GM12878 (cell line): ENCODE measurements around the gene ARHGEF11. TPM values are rescaled to one million over a fixed set of nuclear protein-coding genes. Genes with fewer than 3 reads are reported as not detected.

ENCODE experiments used
- ATAC-seq: fragments of 200-7000 bp; cut with Tn5 transposase; 3 replicates; pipeline ENCODE4 v1.9.1; 2020; ENCODE audit warnings: mild to moderate bottlenecking, moderate library complexity
- BruUV-seq: library from RNA; stranded (reverse); fragments of 400-500 nt; replicated peaks from 2 replicates; lab custom pipeline; 2021; lab: Mats Ljungman, UMichigan
- CTCF ChIA-PET: fragments of 300-600 bp; sonication (Branson Sonifier 250); formaldehyde crosslinking; extraction: SDS; loops from one replicate; lab custom pipeline; 2021; ENCODE audit warnings: inconsistent platforms; lab: Yijun Ruan, JAX
- POLR2A ChIA-PET: fragments of 350-600 bp; formaldehyde crosslinking; extraction: SDS; loops from one replicate; lab custom pipeline; 2021; ENCODE audit warnings: inconsistent platforms; lab: Charles Lee
- RAD21 ChIA-PET: fragments of 300-600 bp; sonication (Branson Sonifier 250); formaldehyde crosslinking; loops from one replicate; lab custom pipeline; 2023; ENCODE audit warnings: antibody characterized with exemption; ENCODE audit not compliant: unreplicated experiment; lab: Charles Lee
- SMC1A ChIA-PET: fragments of 300-600 bp; sonication (Branson Sonifier 250); formaldehyde crosslinking; loops from one replicate; lab custom pipeline; 2023; ENCODE audit not compliant: unreplicated experiment, uncharacterized antibody; lab: Charles Lee
- DNase-seq: peaks from one replicate; pipeline ENCODE4 v3.0.0-alpha.2; 2011; ENCODE audit warnings: low read depth, low spot score
- FAIRE-seq: peaks from 3 replicates; lab custom pipeline; 2011; peaks lifted over from hg19 to GRCh38; lab: Jason Lieb, UNC
- H2AFZ ChIP-seq: 2 replicates; pipeline ENCODE4 v1.6.0; 2011; ENCODE audit warnings: low read depth, low read length, control low read depth; ENCODE audit not compliant: control insufficient read depth
- H3K27ac ChIP-seq: 2 replicates; pipeline ENCODE4 v1.5.1; 2011; ENCODE audit warnings: control low read depth; ENCODE audit not compliant: control insufficient read depth, insufficient read depth
- H3K27me3 ChIP-seq, 2 experiments: replicated peaks in 1 of 2; 2 replicates each; pipeline versions ENCODE4 v1.6.0 to v1.6.1; 2011; ENCODE audit warnings: low read length in 1 of 2; ENCODE audit not compliant: control insufficient read depth in 2 of 2, insufficient read depth in 2 of 2
- H3K36me3 ChIP-seq, 2 experiments: 2 replicates each; pipeline ENCODE4 v1.5.1; 2011; ENCODE audit warnings: low read length in 1 of 2; ENCODE audit not compliant: control insufficient read depth in 2 of 2, insufficient read depth in 2 of 2
- H3K4me1 ChIP-seq: 2 replicates; pipeline ENCODE4 v1.6.1; 2011; ENCODE audit warnings: mild to moderate bottlenecking, low read length, moderate library complexity, mixed read lengths; ENCODE audit not compliant: control insufficient read depth, insufficient read depth
- H3K4me2 ChIP-seq: 2 replicates; pipeline ENCODE4 v1.6.0; 2011; ENCODE audit warnings: control low read depth; ENCODE audit not compliant: control insufficient read depth, insufficient read depth
- H3K4me3 ChIP-seq: fragments of 200-600 bp; sonication (generic); 2 replicates; pipeline ENCODE4 v1.5.1; 2016
- H3K79me2 ChIP-seq: 2 replicates; pipeline ENCODE4 v1.6.0; 2011; ENCODE audit warnings: low read length; ENCODE audit not compliant: control insufficient read depth, insufficient read depth
- H3K9ac ChIP-seq: 2 replicates; pipeline ENCODE4 v1.8.0; 2011; ENCODE audit warnings: low read length, control low read depth, mixed read lengths; ENCODE audit not compliant: control insufficient read depth, insufficient read depth
- H3K9me3 ChIP-seq: replicated peaks from 3 replicates; pipeline ENCODE4 v1.5.1; 2011; ENCODE audit warnings: mild to moderate bottlenecking, low read length; ENCODE audit not compliant: control insufficient read depth, insufficient read depth
- H4K20me1 ChIP-seq: 2 replicates; pipeline ENCODE4 v1.6.0; 2011; ENCODE audit not compliant: control insufficient read depth, insufficient read depth
- CUX1 ChIP-seq: IDR thresholded peaks from 2 replicates; pipeline ENCODE4 v1.6.1; 2012; ENCODE audit warnings: improper control_type of control experiment, low read depth, low read length; ENCODE audit not compliant: insufficient replicate concordance
- E2F4 ChIP-seq: IDR thresholded peaks from 2 replicates; pipeline ENCODE4 v1.6.1; 2012; ENCODE audit warnings: low read depth, low read length, improper control_type of control experiment
- HDGF ChIP-seq: fragments of 450-650 bp; IDR thresholded peaks from 2 replicates; pipeline ENCODE4 v1.6.1; 2016; ENCODE audit warnings: antibody characterized with exemption
- KLF5 ChIP-seq: fragments of 450-650 bp; IDR thresholded peaks from 2 replicates; pipeline ENCODE4 v1.6.1; 2014; ENCODE audit warnings: mild to moderate bottlenecking; ENCODE audit not compliant: partially characterized antibody
- MXI1 ChIP-seq: fragments of 150-350 bp; IDR thresholded peaks from 2 replicates; pipeline ENCODE4 v1.6.1; 2011; ENCODE audit warnings: low read depth, mild to moderate bottlenecking, inconsistent platforms, low read length, improper control_type of control experiment
- NKRF ChIP-seq: fragments of 450-650 bp; conservative IDR thresholded peaks from 2 replicates; pipeline ENCODE4 v1.6.1; 2017; ENCODE audit warnings: mild to moderate bottlenecking, moderate library complexity
- SKIL ChIP-seq: fragments of 450-650 bp; IDR thresholded peaks from 2 replicates; pipeline ENCODE4 v1.6.1; 2017; ENCODE audit warnings: mild to moderate bottlenecking, low read depth, inconsistent platforms; ENCODE audit not compliant: poor library complexity, severe bottlenecking
- TAF1 ChIP-seq: IDR thresholded peaks from 2 replicates; pipeline ENCODE4 v1.6.1; 2011; ENCODE audit warnings: mild to moderate bottlenecking, low read depth, low read length, borderline replicate concordance
- TCF12 ChIP-seq: IDR thresholded peaks from 2 replicates; pipeline ENCODE4 v1.6.1; 2011; ENCODE audit warnings: low read depth, mild to moderate bottlenecking, low read length
- USF2 ChIP-seq: IDR thresholded peaks from 2 replicates; pipeline ENCODE4 v1.6.1; 2011; ENCODE audit warnings: low read depth, low read length, improper control_type of control experiment, borderline replicate concordance
- WRNIP1 ChIP-seq: IDR thresholded peaks from 2 replicates; pipeline ENCODE4 v1.6.1; 2011; ENCODE audit warnings: low read depth, low read length, improper control_type of control experiment, borderline replicate concordance
- ZNF384 ChIP-seq: IDR thresholded peaks from 2 replicates; pipeline ENCODE4 v1.6.1; 2012; ENCODE audit warnings: low read depth, mild to moderate bottlenecking, low read length, improper control_type of control experiment, borderline replicate concordance
- WGBS: methylation state at CpG from one replicate; pipeline ENCODE4 v1.1.6; 2016; ENCODE audit warnings: low lambda C conversion rate; ENCODE audit not compliant: insufficient replicate concordance, insufficient coverage; ENCODE audit errors: missing lambda C conversion rate; 5-methylcytosine and 5-hydroxymethylcytosine counted together
- in situ Hi-C: fragments of 300-500 bp; cut with MboI; formaldehyde crosslinking; loops from 9 replicates; pipeline ENCODE4 v1.14.3; 2018; ENCODE audit warnings: mixed read lengths
- intact Hi-C: fragments of 100-400 bp; cut with micrococcal nuclease; formaldehyde crosslinking; loops from one replicate; pipeline ENCODE4 v1.14.2; 2022; ENCODE audit not compliant: unreplicated experiment
- polyA plus RNA-seq, 11 experiments: library from polyadenylated mRNA; depleted of rRNA in 4 of 11; unstranded in 6 of 11; stranded (reverse) in 5 of 11; fragments of >200 nt; fragmentation: Nextera tagmentation in 4 of 11; fragmentation: Illumina TruSeq in 1 of 11; extraction: Ambion mirVana in 4 of 11; extraction: Trizol in 1 of 11; gene quantifications; 1 replicate in 1 of 11; 2 replicates in 10 of 11; pipeline versions ENCODE4 v1.2.1 to v1.2.3, GENCODE V29; 2011 to 2016; ENCODE audit warnings: inconsistent platforms in 2 of 11, missing spikeins in 2 of 11, low read depth in 1 of 11
- total RNA-seq, 4 experiments: library from RNA; depleted of rRNA in 3 of 4; stranded (reverse); fragments of >200 nt in 3 of 4; fragmentation: Illumina TruSeq in 1 of 4; extraction: Trizol in 1 of 4; gene quantifications; 2 replicates each; pipeline versions ENCODE4 v1.2.1 to v1.2.3, GENCODE V29; 2013 to 2021

ARHGEF11 gene
- total and polyA plus RNA-seq, 10 of the 15 experiments (the other 5 are each of a cell fraction or from before 2014, with no cell fraction given), result 0.05 to 12.7 (median 1.8) TPM

- H3K4me3 ChIP-seq, result no peak overlapping the region
- SMC1A ChIA-PET, result interaction anchor here (0.7 kb wide), 1 partner anchor 551 kb away, joined by 4 read pairs; no protein-coding TSS in a partner anchor
- H3K9ac ChIP-seq, result no peak overlapping the region
- POLR2A ChIA-PET, result no interaction called here
- no TSS peak for BruUV-seq
- RAD21 ChIA-PET, result no interaction called here
- H3K36me3 ChIP-seq, result no peaks in the 10 kb centered on the region
- intact Hi-C loops, result no loop called here
- CTCF ChIA-PET, result interaction anchor here (1.1 to 1.7 kb wide), 2 partner anchors 9 to 153 kb away, joined by 3 to 4 read pairs; no protein-coding TSS in a partner anchor
- FAIRE-seq (no peak), DNase-seq (no peak), ATAC-seq (no peak)
- 50% methylated on average over 7 of the region's 7 CpGs for WGBS
- no peaks in the 10 kb centered on the region for H3K9me3 ChIP-seq
- no peak overlapping the region for H3K4me2 ChIP-seq
- H3K4me1 ChIP-seq, result no peaks in the 10 kb centered on the region
- in situ Hi-C loops, result no loop called here
- no peak overlapping the region for H2AFZ ChIP-seq
- no peaks in the 10 kb centered on the region for H4K20me1 ChIP-seq
- no peaks in the 10 kb centered on the region for H3K79me2 ChIP-seq
- H3K27ac ChIP-seq, result no peak overlapping the region
- H3K27me3 ChIP-seq, result peaks cover 21% of the 10 kb centered on the region in 2 experiments
- TF ChIP-seq MXI1 (no peak), HDGF (no peak), USF2 (no peak), TCF12 (no peak), ZNF384 (no peak), E2F4 (no peak), SKIL (no peak), CUX1 (no peak), TAF1 (no peak), KLF5 (no peak), WRNIP1 (no peak), NKRF (no peak)
These were observed 124.5 kb downstream of the ARHGEF11 start for GRCh38 chr1:156921053-156921529.
